NB4 (cell line): ENCODE results near the gene TGM3.
A peak's percentile ranks its signal among the peaks of the same experiment; 100 is the strongest.

Experiments used
- DNase-seq: peaks from one replicate; pipeline ENCODE4 v3.0.0; 2010; ENCODE audit warnings: low read depth
- H3K4me3 ChIP-seq: one replicate; pipeline ENCODE4 v1.5.1; 2011; ENCODE audit warnings: mild to moderate bottlenecking, low read depth, low read length, moderate library complexity
- MYC ChIP-seq: IDR thresholded peaks from 2 replicates; pipeline ENCODE4 v1.6.1; 2011; ENCODE audit warnings: low read depth, low read length
- POLR2A ChIP-seq: IDR thresholded peaks from 2 replicates; pipeline ENCODE4 v1.6.1; 2011; ENCODE audit warnings: mild to moderate bottlenecking; ENCODE audit not compliant: insufficient read length; ENCODE audit errors: extremely low read depth
- TF ChIP-seq, protein P1 (sequence below): IDR thresholded peaks from one replicate; pipeline ENCODE4 v1.5.1; 2012; ENCODE audit warnings: low read depth, low read length
- TF ChIP-seq, protein P2 (sequence below): IDR thresholded peaks from 2 replicates; pipeline ENCODE4 v1.6.1; 2011; ENCODE audit warnings: low read depth, low read length

Gene TGM3, protein sequence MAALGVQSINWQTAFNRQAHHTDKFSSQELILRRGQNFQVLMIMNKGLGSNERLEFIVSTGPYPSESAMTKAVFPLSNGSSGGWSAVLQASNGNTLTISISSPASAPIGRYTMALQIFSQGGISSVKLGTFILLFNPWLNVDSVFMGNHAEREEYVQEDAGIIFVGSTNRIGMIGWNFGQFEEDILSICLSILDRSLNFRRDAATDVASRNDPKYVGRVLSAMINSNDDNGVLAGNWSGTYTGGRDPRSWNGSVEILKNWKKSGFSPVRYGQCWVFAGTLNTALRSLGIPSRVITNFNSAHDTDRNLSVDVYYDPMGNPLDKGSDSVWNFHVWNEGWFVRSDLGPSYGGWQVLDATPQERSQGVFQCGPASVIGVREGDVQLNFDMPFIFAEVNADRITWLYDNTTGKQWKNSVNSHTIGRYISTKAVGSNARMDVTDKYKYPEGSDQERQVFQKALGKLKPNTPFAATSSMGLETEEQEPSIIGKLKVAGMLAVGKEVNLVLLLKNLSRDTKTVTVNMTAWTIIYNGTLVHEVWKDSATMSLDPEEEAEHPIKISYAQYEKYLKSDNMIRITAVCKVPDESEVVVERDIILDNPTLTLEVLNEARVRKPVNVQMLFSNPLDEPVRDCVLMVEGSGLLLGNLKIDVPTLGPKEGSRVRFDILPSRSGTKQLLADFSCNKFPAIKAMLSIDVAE

DNA sequence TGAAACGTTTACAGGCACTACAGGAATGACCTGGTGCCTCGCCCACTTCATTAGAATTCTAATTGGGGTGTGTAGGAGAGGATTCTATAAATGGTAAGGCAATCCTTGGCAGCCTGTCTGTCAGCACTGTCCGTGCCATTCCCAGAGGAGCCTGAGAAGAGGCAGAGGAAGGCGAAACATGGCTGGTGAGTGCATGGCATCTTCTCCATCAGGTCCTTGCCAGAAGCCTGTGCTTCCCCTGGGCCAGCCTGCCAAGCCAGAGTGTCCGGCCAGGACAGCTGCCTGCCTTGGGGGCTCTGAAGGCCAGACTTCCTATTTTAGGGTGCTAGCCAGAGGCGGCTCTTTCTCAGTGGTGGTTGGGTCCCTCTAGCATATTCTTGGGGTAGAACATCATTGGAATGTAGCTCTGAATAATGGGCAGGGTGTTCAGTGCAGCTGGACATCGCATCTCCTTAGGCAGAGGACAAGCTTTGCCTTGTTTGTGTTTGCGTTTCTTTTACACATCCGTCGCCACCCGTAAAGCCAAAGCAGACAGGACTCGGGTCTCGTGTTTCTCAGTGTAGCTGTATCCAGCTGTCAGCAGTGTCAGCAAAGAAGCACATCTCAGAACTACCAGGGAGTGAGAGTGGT lies at the start of gene TGM3:
Gene TGM3 (plus strand): TSS at position 116 of the 630 bp plus-strand sequence. CDS start 63 bp downstream, at position 179.
- no peak within 1 kb of the TSS for H3K4me3 ChIP-seq
- TF ChIP-seq POLR2A: no peak
- TF ChIP-seq, protein P1, sequence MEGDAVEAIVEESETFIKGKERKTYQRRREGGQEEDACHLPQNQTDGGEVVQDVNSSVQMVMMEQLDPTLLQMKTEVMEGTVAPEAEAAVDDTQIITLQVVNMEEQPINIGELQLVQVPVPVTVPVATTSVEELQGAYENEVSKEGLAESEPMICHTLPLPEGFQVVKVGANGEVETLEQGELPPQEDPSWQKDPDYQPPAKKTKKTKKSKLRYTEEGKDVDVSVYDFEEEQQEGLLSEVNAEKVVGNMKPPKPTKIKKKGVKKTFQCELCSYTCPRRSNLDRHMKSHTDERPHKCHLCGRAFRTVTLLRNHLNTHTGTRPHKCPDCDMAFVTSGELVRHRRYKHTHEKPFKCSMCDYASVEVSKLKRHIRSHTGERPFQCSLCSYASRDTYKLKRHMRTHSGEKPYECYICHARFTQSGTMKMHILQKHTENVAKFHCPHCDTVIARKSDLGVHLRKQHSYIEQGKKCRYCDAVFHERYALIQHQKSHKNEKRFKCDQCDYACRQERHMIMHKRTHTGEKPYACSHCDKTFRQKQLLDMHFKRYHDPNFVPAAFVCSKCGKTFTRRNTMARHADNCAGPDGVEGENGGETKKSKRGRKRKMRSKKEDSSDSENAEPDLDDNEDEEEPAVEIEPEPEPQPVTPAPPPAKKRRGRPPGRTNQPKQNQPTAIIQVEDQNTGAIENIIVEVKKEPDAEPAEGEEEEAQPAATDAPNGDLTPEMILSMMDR: no peak
- TF ChIP-seq, protein P2, sequence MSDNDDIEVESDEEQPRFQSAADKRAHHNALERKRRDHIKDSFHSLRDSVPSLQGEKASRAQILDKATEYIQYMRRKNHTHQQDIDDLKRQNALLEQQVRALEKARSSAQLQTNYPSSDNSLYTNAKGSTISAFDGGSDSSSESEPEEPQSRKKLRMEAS: no peak
- TF ChIP-seq MYC: no peak
- no peak for DNase-seq

DNA sequence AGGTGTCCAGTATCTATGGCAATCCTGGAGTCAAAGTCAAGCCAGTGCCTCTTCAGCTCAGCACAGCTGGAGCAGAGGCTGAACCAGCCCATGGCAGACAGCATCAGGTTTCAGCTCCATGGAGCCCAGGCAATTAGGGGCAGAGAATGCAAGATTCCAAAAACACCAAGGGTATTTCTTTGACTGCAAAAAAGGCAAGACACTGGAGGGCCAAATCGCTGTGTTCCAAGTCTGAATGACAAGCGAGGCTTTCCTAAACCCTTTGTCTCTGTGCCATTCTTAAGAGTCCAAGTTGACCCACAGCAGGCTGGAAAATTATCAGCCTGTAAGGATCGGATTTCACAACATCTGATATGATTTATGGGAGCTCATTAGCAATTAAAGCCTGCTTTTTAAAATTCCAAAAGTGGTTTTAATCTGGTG lies 49.7 kb upstream of the TGM3 start:
- no peak overlapping the region for H3K4me3 ChIP-seq
- TF ChIP-seq, protein P2: no peak
- TF ChIP-seq, protein P1: no peak
- TF ChIP-seq POLR2A: no peak
- no peak for TF ChIP-seq MYC
- no peak for DNase-seq

DNA sequence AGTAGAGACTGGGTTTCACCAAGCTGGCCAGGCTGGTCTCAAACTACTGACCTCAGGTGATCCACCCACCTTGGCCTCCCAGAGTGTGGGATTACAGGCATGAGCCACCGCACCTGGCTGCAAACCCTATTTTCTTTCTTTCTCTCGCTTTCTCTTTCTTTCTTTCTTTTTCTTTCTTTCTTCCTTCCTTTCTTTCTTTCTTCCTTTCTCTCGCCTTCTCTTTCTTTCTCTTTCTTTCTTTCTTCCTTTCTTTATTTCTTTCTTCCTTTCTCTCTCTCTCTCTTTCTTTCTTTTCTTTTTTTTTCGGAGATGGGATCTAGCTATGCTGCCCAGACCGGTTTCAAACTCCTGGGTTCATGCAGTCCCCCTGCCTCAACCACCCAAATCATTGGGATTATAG lies 47.0 kb upstream of the TGM3 start:
- no peak for DNase-seq
- TF ChIP-seq, protein P2: no peak
- TF ChIP-seq MYC: no peak
- TF ChIP-seq, protein P1: no peak
- no peak overlapping the region for H3K4me3 ChIP-seq

DNA sequence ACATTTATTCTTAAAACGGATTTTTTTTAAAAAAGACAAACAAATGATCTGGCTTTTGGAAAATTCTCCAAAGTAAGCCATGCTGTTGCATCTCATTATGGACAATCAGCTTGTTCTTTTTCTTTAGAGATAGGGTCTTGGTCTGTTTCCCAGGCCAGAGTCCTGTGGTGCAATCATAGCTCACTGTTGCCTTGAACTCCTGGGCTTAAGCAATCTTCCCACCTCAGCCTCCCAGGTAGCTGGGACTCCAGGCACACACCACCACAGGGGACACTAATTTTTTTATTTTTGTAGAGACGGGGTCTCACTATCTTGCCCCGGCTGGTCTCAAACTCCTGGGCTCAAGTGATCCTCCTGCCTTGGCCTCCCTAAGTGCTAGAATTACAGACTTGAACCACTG lies 45.9 kb upstream of the TGM3 start:
- no peak for DNase-seq
- TF ChIP-seq POLR2A (no peak), MYC (no peak)
- TF ChIP-seq, protein P2: no peak
- TF ChIP-seq, protein P1: no peak
- no peak overlapping the region for H3K4me3 ChIP-seq

DNA sequence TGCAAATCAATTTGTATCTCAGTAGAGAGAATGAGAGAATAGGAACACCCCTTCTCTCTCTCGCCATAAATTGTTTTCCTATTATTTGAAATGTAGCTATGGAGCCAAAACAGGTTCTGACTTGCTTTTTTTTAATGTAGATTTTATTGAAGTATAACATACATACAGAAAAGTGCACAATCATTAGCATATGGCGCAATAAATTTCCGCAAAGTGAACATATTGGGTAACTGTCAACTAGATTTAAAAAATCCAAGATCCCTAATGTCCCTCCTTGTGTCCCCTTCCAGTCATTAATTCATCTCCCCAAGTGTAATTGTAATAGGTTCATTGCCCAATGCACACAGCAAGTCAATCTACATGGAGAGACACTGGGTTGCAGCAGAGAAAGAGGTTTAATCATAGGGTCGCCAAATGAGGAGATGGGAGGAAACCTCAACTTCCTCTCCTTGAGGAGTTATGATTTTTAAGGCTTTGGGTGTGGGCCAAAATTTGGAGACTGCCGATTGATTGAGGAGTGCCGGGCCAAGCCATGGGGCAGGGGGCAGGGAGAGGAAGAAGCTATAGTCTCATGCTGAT lies 43.3 kb upstream of the TGM3 start:
- H3K4me3 ChIP-seq: no peak overlapping the region
- peak; percentile 72 for DNase-seq
- no peak for TF ChIP-seq MYC
- TF ChIP-seq POLR2A: no peak
- TF ChIP-seq, protein P2: no peak
- TF ChIP-seq, protein P1: no peak
